Neural cell (in vitro differentiated cells): ENCODE data around the gene P2RX2. TPM values are rescaled to one million over a fixed set of nuclear protein-coding genes. Genes with fewer than 3 reads are reported as not detected.

Experiments
- H2AFZ ChIP-seq: fragments of 200-600, 300-800 bp; sonication (generic), shearing (Covaris generic); 2 replicates; pipeline ENCODE4 v1.6.0; 2014; ENCODE audit warnings: low read depth, mild to moderate bottlenecking, antibody characterized with exemption, low read length, moderate library complexity
- H3F3A ChIP-seq: fragments of 200-600 bp; shearing (Covaris generic); 2 replicates; pipeline ENCODE4 v1.6.1; 2016; ENCODE audit warnings: mild to moderate bottlenecking, moderate library complexity, mixed read lengths, antibody characterized with exemption, low read length; ENCODE audit not compliant: insufficient read depth, poor library complexity, severe bottlenecking
- H3K27ac ChIP-seq: fragments of 200-600, 300-800 bp; sonication (generic), shearing (Covaris generic); 2 replicates; pipeline ENCODE4 v1.5.1; 2014; ENCODE audit warnings: mild to moderate bottlenecking, low read length, moderate library complexity
- H3K27me3 ChIP-seq: fragments of 300-800, 200-600 bp; sonication (generic), shearing (Covaris generic); 2 replicates; pipeline ENCODE4 v1.6.0; 2014; ENCODE audit warnings: mild to moderate bottlenecking, low read depth, low read length, moderate library complexity; ENCODE audit not compliant: insufficient read depth
- H3K36me3 ChIP-seq: fragments of 300-800, 200-600 bp; sonication (generic), shearing (Covaris generic); 2 replicates; pipeline ENCODE4 v1.5.1; 2014; ENCODE audit warnings: mild to moderate bottlenecking, antibody characterized with exemption, low read length, moderate library complexity; ENCODE audit not compliant: insufficient read depth
- H3K4me2 ChIP-seq: fragments of 300-800, 200-600 bp; sonication (generic), shearing (Covaris generic); 2 replicates; pipeline ENCODE4 v1.6.0; 2014; ENCODE audit warnings: mild to moderate bottlenecking, low read length
- H3K4me3 ChIP-seq: fragments of 300-800, 200-600 bp; sonication (generic), shearing (Covaris generic); 2 replicates; pipeline ENCODE4 v1.5.1; 2014; ENCODE audit warnings: mild to moderate bottlenecking, low read length, moderate library complexity
- H3K79me2 ChIP-seq: fragments of 200-600 bp; shearing (Covaris generic); replicated peaks from 2 replicates; pipeline ENCODE4 v1.6.0; 2014; ENCODE audit warnings: mild to moderate bottlenecking, low read length, moderate library complexity; ENCODE audit not compliant: insufficient read depth
- H3K9ac ChIP-seq: fragments of 300-800, 200-600 bp; sonication (generic), shearing (Covaris generic); 2 replicates; pipeline ENCODE4 v1.6.1; 2016; ENCODE audit warnings: mild to moderate bottlenecking, low read length, mixed read lengths
- H3K9me2 ChIP-seq: fragments of 200-600 bp; shearing (Covaris generic); 2 replicates; pipeline ENCODE4 v1.6.1; 2016; ENCODE audit warnings: mild to moderate bottlenecking, low read length, mixed read lengths; ENCODE audit not compliant: insufficient read depth
- H3K9me3 ChIP-seq: fragments of 200-600, 300-800 bp; sonication (generic), shearing (Covaris generic); 2 replicates; pipeline ENCODE4 v1.6.1; 2016; ENCODE audit warnings: mild to moderate bottlenecking, mixed run types, low read length, moderate library complexity, mixed read lengths
- H4K20me1 ChIP-seq: fragments of 200-600 bp; shearing (Covaris generic); 2 replicates; pipeline ENCODE4 v1.6.1; 2016; ENCODE audit warnings: mild to moderate bottlenecking, mixed run types; ENCODE audit not compliant: insufficient read depth
- CTCF ChIP-seq: fragments of 450-650 bp; IDR thresholded peaks from 2 replicates; pipeline ENCODE4 v1.5.1; 2014; ENCODE audit warnings: antibody characterized with exemption, mild to moderate bottlenecking, moderate library complexity; ENCODE audit not compliant: poor library complexity, severe bottlenecking
- EP300 ChIP-seq: fragments of 450-650 bp; conservative IDR thresholded peaks from 2 replicates; pipeline ENCODE4 v1.6.1; 2014; ENCODE audit warnings: antibody characterized with exemption, mild to moderate bottlenecking, moderate library complexity; ENCODE audit not compliant: poor library complexity, severe bottlenecking
- EZH2 ChIP-seq: fragments of 200-600, 300-800 bp; shearing (Covaris generic), sonication (generic); IDR thresholded peaks from 2 replicates; pipeline ENCODE4 v1.6.1; 2014; ENCODE audit warnings: antibody characterized with exemption, low read length, borderline replicate concordance, mild to moderate bottlenecking; ENCODE audit not compliant: insufficient read depth, poor library complexity, severe bottlenecking
- MXI1 ChIP-seq: fragments of 450-650 bp; conservative IDR thresholded peaks from 2 replicates; pipeline ENCODE4 v1.6.1; 2014; ENCODE audit warnings: antibody characterized with exemption, mild to moderate bottlenecking; ENCODE audit not compliant: poor library complexity, severe bottlenecking
- POLR2AphosphoS5 ChIP-seq: IDR thresholded peaks from 2 replicates; pipeline ENCODE4 v1.6.1; 2012
- RAD21 ChIP-seq: fragments of 450-650 bp; conservative IDR thresholded peaks from 2 replicates; pipeline ENCODE4 v1.6.1; 2014; ENCODE audit warnings: antibody characterized with exemption, mild to moderate bottlenecking, moderate library complexity
- REST ChIP-seq: IDR thresholded peaks from 2 replicates; pipeline ENCODE4 v1.6.1; 2012; ENCODE audit warnings: borderline replicate concordance
- SMC3 ChIP-seq: fragments of 450-650 bp; conservative IDR thresholded peaks from 2 replicates; pipeline ENCODE4 v1.6.1; 2014; ENCODE audit warnings: antibody characterized with exemption, mild to moderate bottlenecking, moderate library complexity; ENCODE audit not compliant: poor library complexity
- TAF1 ChIP-seq: IDR thresholded peaks from 2 replicates; pipeline ENCODE4 v1.6.1; 2012; ENCODE audit warnings: low read depth
- polyA plus RNA-seq: library from polyadenylated mRNA; depleted of rRNA; stranded (reverse); fragments of >200 nt; gene quantifications from 2 replicates; pipeline ENCODE4 v1.2.3, GENCODE V29; 2014

The P2RX2 gene
- polyA plus RNA-seq, 1 donor from 2014 or later = not detected

- Histone ChIP-seq H3K36me3 (no peaks in the 10 kb centered on the region), H2AFZ (no peak overlapping the region), H3K79me2 (no peaks in the 10 kb centered on the region), H3K9me2 (no peaks in the 10 kb centered on the region), H3K27me3 (no peaks in the 10 kb centered on the region), H3K4me3 (no peak overlapping the region), H4K20me1 (no peaks in the 10 kb centered on the region), H3K9ac (no peak overlapping the region), H3K27ac (no peak overlapping the region), H3K4me2 (no peak overlapping the region), H3K9me3 (no peaks in the 10 kb centered on the region), H3F3A (no peaks in the 10 kb centered on the region)
- TF ChIP-seq CTCF (no peak), EZH2 (no peak), RAD21 (no peak), SMC3 (no peak), POLR2AphosphoS5 (no peak), MXI1 (no peak), EP300 (no peak), TAF1 (no peak)
Observed at GRCh38 chr12:132649226-132649945, 30.8 kb downstream of the P2RX2 start.

- Histone ChIP-seq H3K9ac (no peak overlapping the region), H2AFZ (no peak overlapping the region), H3K4me2 (no peak overlapping the region), H3K4me3 (no peak overlapping the region), H3K27ac (no peak overlapping the region), H3K36me3 (no peaks in the 10 kb centered on the region), H3F3A (no peaks in the 10 kb centered on the region), H3K9me3 (no peaks in the 10 kb centered on the region), H3K27me3 (no peaks in the 10 kb centered on the region), H3K9me2 (no peaks in the 10 kb centered on the region), H4K20me1 (no peaks in the 10 kb centered on the region), H3K79me2 (no peaks in the 10 kb centered on the region)
- TF ChIP-seq EZH2 = no peak
- TF ChIP-seq REST = no peak
- TF ChIP-seq MXI1 = no peak
- no peak for TF ChIP-seq SMC3
Observed at GRCh38 chr12:132651444-132652100, 33.0 kb downstream of the P2RX2 start.
